Activated CD4-positive, alpha-beta T cell treated with anti-CD3 and anti-CD28 coated beads, Interleukin-2, Interleukin-6, amounts not matched to agents 100 ng/mL and 50 ng/mL, durations not matched to agents 16 hours and 8 hours (primary cell): ENCODE measurements around the gene EPS8.

ENCODE experiments used
- DNase-seq: peaks from one replicate; pipeline ENCODE4 v3.0.0-alpha.2; 2020

Gene EPS8

DNA sequence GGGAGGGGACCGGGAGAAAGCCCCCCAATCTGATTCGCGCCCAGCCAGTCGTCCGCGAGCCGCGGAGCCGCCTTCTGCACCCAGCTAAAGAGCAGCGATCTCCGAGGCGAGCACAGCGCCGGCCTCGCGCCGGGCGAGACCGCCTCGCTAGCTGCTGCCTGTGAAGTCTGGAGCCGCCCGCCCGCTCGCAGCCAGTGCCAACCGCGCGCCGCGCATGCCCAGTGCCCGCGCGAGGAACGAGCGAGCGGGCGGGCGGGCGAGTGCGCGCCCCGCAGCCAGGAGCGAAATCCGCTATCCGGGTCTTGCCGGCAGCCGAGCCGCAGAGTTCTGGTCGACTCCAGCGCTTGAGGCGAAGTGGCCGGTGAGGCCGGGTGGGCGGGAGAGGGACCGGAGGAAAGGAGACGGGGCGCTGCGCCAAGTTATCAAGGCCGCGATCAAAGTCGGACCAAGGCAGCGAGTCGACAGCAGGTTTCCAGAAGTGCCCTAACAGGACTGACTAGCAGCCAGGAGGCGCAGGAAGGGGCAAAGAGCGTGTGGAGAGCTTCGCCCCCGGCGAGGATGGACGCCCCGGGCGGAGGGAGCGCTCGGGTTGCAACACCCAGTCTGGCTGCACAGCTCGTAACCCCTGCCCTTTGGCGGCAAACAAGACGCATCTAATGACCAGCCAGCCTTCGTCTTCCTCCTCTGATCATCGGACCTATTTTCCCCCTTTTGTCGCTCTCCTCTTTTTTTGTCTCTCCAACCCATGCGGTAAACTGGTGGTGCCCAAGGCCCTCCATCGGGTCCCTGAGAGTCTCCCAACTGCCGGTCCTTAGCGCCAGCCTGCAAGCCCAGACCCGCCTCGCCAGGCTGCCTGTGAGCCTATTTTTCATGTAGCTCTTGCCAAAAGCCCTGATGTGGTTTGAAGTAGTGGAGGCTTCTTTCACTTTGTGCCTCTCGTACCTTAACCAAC, at the start of gene EPS8:
Gene EPS8 (minus strand): TSS at position 169 of the 952 bp plus-strand sequence. CDS start 106,437 bp downstream, outside the sequence.
- peak; percentile 92 for DNase-seq

DNA sequence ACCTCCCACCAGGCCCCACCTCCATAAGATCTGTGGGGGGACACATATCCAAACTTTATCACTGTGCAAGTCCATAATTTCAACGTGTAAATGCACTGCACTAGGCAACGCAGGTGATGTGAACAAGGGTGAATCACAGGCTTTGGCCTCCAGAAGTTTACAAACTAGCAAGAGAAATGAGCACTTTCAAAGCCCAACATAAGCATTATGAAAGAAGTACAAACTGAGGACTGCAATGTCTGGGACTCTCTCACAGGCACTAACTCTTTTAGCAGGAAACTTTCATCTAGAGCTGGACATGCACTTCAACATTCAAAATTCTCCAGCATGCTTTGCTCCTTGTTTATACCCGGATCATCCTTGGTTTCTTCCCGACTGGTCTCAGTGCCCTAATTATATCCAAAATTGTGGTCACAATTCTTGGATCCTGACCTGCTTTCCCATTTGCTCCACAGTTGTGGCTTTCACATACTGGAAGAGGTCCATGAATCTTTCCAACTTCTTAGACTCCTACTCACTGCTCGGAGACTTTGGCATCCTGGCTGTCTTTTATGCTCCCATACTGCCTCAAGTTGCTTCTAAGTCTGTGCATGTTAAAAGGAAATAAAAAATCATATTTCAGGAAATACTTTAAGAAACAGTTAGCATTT, 48.1 kb upstream of the EPS8 start:
- DNase-seq, result no peak

DNA sequence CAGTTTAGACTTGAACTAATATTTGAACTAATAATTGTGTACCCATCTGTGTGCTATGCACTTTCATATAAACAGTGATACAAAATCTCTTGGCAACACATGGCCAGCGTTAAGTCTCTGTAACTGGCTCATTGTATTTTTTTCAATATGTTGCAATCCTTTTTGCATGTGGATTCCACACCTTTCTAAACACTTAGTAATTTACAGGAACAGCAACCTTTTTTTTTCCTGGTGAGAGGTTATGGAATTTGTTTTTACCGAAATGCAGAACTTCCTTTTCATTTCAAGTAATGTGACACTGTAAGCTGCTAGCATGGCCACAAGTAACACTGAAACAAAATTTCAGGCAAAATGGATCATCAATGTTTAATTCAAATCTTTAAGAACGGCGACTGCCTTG, 45.4 kb upstream of the EPS8 start:
- DNase-seq, result no peak

DNA sequence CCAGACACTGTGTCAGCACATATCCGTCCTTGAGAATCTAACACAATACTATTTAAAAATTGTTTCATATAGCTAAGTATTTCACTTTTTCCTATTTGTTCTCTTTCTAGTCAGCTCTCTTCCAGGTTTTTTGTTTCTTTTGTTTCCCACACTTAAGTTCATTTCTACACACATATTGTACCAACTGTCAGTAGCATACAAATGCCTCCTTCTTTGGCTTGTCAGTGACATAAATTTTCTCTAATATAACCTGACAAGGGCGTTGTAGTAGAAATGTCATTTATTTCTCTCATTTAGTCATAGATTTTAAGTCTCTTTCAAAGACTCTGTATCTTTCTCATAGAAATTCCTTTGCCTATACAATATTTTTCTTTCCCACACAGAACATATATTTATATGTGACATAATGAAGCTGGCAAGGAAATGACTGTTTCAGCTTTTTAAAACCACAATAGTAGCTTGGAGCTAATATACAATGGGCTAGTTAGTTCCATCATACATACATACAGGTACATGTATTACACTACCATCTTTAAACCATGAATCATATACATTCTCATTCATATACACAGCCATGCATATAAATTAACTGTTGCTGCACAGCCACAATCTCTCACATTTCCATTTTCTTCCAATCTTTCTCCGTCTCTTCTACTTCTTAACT, 42.3 kb upstream of the EPS8 start:
- no peak for DNase-seq

DNA sequence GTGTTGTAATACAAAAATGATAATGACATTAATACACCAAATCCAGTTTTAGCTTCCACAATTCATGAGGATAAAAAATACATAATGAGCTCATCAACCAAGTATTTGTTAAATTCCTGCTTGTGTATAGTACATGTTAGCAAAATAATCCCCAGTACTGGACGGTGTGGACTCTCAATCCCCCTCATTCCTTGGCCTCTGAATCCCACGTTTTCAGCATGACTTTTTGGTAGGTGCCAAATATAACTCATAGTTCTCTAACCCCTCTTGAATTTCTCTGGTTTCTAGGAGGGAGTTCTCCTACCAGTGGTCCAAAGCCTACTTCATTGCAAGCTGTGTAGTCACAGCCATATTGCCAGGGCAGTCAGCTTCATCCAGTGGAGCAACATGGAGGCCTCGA, 41.4 kb upstream of the EPS8 start:
- no peak for DNase-seq

DNA sequence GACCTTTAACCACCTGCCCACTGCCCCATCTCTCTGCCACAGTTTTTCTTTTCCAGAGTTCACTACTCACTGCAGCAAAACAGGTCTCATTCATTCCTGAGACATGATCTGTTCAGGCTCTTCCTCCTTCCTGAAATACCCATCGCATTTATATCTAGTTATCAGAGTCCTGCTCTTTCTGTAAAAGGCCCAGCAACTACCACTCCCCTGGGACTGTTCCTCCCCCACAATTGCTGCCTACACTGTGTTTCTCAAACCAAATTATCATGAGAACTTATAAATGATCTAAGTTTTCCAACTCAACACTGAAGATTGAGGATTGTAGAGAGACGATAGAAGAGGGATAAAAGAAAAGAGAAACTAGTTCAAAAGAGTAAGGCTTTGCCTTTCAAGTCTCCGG, 40.8 kb upstream of the EPS8 start:
- DNase-seq, result no peak

DNA sequence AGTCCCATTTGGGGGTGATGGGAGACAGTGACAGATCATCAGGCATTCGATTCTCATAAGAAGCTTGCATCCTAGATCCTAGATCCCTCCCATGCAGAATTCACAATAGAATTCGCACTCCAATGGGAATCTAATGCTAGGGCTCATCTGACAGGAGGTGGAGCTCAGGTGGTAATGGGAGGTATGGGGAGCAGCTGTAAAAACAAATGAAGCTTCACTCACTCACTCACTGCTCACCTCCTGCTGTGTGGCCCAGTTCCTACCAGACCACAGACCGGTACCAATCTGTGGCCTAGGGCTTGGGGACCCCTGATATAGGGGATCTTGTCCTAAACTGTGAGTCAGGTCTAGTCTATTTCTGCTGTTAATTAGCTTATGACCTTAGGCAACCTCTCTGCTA, 40.1 kb upstream of the EPS8 start:
- no peak for DNase-seq

DNA sequence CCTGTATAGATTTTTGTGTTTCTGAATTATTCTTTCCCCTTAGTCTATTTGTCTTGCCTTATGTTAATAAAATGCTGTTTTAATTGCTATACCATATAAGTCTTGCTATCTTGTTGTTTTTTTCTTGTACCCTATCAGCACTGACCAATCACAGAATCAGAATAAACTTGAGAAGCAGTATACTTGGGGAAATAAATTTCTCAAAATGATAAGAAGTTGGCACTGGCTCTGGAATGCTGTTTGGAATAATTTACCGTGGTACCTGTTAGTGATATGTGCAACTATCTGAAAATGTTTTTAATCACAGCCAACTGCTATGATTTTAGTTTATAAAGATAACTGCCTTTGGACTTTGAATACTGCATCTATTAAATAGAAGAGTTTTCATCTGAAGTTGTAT, 37.9 kb upstream of the EPS8 start:
- DNase-seq, result no peak

DNA sequence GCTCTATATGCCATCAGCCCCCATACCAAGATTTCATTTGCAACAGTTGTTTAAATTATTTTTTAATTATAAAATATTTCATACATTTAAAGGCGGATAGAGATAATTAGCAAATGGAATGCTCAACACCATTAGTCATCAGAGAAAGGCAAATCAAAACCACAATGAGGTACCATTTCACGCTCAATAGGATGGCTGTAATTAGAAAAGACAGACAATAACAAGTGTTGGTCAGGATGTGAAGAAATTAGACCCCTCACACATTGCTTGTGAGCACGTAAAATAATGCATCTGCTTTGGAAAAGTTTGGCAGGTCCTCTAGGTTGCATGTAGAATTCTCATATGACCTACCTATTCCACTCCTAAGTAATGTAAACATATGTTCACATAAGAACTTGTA, 35.3 kb upstream of the EPS8 start:
- DNase-seq, result no peak

DNA sequence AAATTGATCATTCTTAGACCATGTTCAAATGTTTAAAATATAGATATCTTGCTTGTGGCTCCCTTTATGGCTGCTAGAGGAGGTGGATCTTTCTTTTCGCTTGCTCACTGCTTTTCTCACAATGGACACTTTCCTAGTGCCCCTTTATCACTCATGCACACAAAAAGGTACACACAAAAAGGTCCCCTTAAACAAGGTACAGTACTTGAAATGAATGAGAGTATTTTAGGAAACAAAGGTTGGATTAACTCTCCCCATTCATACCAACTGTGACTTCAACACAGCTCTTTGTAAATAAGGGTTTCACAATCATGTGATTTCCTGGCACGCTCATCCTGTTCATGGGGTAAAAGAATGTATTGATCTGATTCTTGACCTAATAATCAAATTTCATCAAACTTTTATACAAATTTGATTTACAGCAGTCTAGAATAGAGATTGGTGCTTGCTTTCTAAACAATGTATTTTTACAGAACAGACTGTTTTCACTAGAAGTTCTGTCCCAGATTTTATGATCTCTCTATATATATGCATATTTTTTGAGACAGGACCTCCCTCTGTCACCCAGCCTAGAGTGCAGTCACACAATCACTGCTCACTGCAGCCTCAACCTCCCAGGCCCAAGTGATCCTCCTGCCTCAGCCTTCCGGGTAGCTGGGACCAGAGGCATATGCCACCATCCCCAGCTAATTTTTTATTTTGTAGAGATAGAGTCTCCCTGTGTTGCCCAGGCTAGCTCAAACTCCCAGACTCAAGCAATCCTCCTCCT, 34.4 kb upstream of the EPS8 start:
- DNase-seq, result no peak

DNA sequence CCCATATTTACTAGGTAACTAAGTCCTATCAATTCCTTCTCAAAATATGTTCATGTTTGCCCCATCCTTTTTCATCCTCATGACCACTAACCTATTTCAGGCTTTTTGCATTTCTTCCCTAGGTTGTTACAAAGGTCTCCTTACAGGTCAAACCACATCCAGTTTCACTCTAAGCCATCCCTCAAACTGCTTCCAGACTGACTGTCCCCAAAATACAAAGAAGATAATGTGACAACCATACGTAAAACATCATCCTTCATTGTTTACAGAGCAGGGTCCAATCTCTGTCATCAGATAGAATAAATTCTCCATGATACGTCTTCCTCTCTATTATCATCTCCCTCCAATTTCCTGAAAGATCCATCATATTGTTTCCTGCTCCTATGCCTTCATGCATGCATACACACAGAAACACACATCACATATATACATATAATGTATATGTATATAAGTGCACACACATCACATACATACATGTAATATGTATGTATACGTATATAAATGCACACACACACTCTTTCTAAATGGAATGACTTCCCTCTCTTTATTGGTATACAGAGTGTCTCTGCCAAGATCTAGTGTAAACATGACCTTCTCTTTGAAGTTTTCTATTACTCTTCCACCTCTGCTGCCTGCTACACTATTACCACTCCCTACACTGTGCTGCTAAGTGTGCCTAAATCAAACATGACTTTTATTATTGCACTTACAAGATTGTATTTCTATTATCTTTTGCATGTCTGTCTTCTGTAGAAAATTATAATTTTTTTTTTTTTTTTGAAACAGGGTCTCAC, 30.7 kb upstream of the EPS8 start:
- DNase-seq, result no peak

DNA sequence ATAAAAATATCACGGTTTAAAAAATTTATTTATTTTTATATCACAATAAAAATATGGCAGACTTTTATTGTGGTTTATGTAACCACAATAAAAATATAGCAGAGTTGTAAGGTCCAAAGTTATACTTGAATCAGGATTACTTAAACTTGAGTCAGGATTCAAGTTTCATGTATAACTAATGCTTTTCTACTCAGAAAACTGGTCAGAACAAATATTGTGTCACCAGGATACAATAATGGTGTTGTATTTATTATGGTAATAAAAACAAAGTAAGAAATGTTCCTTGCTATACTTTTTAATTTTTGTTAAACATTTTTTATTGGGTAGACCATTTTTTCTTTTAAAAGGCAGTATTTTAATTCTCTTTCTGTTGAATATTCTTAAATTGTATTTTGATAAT, 29.2 kb upstream of the EPS8 start:
- DNase-seq, result no peak

DNA sequence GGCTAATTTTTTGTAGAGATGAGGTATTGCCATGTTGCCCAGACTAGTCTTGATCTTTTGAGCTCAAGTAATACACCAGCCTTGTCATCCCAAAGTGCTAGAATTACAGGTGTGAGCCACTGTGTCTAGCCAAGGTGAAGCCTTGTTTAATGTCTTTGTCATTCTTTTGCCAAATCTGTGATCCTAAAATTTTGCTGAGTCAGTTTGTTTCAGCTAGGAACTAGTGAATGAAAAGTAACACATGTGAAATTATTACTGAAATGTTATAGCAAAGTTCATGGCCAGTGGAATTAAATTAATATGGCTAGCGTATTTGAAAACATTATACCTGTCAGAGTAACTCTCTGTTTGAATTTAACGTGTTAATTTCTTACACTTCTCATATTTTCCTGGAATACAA, 26.5 kb upstream of the EPS8 start:
- no peak for DNase-seq

DNA sequence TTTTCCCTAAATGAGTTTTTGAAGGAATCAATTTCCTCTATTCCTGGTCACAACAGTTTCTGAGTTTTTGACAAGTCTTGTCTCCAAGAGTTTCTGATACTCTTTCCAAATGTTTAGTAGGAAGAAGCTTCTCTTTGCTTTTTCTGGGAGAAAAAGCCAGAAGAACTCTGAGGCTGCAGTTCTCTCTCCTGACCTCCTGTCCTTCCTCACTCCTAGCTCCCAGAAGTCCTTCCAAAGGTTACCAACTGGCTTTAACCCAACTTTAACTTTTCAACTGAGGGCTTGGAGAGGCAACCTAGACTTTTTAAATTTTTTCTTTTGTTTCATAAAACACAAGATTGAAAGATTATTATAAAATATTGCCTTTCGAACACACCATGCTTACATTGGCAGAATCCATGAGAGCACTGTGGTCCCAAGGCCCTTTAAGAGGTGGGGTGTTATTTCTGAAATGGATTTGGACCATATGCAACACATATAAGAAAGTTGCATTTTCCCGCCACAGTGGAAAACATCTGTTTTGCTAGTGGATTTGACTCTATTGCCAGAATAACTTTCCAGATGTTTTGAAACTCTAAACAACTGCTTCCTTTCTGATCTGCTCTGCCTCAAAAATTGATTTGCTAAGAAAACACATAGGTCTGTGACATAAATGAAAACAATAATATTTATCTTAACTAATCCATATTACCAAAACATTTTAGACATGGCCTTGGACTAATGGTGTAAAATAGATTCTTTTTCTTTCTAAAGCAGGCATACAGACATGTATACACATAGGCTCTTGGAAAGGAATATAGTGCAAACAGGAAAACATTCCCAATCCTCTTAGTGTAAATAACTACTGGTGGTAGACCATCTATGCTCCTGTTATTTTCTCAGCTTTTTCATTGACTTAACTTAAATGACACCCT, 22.3 kb upstream of the EPS8 start:
- DNase-seq, result no peak

DNA sequence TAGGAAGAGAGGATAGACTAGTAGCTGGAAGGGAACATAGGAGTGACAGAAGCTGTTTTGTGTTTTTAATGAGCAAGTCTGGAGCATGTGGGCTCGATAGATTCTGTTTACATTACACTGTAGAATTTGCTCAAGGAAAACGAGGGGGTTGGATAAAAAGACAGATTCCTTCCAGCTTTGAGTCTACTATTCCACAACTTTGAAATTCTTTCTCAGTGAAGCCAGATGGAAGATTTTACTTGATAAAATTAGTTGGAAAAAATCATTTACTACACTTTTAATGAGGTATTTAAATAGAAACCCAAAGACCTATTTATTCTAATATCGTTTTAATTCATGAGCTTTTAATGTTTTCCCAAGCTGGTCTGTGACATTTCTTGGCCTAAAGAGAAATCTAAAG, 19.5 kb upstream of the EPS8 start:
- DNase-seq, result no peak

DNA sequence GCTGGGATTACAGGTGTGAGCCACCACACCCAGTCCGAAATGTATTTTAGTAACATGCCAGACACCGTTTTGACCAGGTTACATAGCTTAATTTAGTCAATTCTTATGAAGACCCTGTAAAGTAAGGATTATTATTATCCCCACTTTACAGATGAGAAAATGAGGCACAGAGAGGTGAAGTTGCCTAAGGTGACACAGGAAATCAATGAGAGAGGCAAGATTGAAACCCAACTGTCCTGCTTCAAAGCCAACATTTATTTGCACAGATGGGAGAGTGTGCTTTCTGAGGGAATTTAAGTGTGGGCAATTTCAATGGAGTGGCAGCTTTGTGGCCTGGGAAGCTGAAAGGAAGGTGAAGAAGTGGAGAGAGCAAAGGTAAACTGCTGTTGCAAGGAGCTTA, 19.1 kb upstream of the EPS8 start:
- no peak for DNase-seq

DNA sequence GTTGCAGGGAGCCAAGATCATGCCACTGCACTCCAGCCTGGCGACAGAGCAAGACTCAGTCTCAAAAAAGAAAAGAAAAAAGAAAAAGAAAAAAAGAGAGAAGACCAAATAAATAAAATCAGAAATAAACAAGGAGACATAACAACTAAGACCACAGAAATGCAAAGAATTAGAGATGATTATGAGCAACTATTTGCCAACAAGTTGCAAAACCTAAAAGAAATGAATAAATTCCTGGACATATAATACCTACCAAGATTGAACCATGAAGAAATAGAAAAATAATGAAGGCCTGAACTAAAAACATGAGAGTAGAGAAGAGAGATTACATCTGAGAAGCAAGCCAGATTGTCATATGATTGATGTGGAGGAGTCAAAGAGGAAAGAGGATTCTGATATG, 17.6 kb upstream of the EPS8 start:
- no peak for DNase-seq

DNA sequence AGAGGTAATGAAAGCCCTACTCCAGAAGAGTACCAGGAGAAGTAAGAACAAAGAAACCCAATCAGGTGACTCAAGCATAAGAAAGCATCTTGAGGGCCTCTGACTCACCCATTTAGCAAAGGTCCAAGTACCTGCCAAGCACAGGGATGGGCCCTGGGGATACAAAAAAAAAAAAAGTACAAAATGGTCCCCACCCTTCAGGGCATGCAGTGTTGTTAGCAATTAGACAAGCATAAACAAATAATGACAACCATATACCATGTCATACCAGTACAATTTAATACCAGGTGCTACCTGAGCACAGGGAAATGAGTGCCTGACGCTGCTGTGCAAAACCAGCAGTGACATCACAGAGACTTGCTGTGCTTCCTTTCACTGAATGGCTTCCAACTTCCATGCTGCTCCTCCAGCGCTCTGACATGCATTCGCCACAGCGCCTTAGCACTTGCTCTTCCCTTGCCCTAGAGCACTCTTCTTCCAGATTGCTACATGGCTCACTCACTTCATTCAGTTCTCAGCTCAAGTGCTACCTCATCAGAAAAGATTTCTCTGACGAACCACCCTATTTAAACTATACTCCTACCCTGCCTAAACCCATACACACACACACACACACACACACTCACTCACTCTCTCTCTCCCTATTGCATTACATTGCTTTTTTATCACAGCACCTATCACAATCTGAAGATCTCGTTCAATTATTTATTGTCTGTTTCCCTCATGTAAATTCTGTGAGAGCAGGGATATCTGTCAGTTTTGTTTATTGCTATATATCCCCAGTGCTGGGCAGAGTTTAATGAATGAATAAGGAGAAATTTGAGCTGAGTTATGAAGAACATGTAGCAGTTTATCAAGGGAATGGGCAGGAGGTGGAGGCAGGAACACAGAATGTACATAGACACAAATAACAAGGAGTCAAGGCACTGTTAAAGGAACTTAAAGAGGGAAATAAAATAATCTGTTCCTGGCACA, 12.9 kb upstream of the EPS8 start:
- DNase-seq, result no peak

DNA sequence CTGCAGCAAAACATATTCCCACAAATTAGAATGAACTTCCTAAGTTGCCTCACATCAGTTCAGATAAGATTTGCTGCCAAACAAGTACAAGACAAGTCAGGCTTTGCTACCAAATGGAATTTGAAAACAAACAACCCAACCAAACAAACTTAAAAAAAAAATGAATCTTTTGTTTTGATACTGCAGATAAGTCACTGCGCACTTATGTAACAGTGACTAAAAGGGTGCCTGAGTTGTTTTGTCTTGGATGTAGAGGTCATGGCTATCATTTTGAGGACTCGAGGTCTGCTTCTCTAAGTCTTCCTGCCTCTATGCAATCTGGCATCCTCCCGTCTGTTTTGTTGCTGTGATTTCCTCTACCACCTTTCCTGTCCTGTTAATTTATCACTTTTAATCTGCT, 11.1 kb upstream of the EPS8 start:
- no peak for DNase-seq

DNA sequence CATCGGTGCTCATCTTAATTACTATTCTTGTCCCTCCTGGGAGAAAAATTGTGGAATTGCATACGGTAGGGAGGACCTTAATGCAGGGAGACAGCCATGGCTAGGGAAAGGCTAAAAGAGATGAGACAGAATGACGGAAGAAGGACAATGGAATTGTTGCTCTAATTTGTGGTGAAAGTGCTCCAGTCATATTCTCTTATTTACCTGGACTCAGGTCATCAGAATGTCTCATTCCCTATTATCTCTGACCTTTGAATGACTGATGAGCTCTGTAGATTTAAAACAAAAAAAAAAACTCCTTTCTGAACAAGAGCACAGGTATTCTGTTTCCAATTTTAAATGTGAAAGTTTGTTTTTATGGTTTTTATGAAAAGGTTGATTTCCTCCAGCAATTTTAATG, 8.6 kb upstream of the EPS8 start:
- no peak for DNase-seq
